GM23338 (cell line): ENCODE measurements around the gene DNAJA1. TPM values are rescaled to one million over a fixed set of nuclear protein-coding genes. Genes with fewer than 3 reads are reported as not detected.

Experiments
- ATAC-seq: fragments of 200-7000 bp; cut with Tn5 transposase; 3 replicates; pipeline ENCODE4 v1.9.1; 2020
- DNase-seq: peaks from one replicate; pipeline ENCODE4 v3.0.0-alpha.2; 2015; ENCODE audit warnings: low spot score
- H2AFZ ChIP-seq: fragments of 200-600 bp; sonication (generic); 2 replicates; pipeline ENCODE4 v1.8.0; 2016; ENCODE audit warnings: antibody characterized with exemption, mild to moderate bottlenecking, moderate library complexity
- H3F3A ChIP-seq: fragments of 200-600 bp; sonication (generic); replicated peaks from 2 replicates; pipeline ENCODE4 v1.8.0; 2017; ENCODE audit warnings: antibody characterized with exemption, mixed run types, low read depth
- H3K27ac ChIP-seq: fragments of 200-600 bp; sonication (generic); 2 replicates; pipeline ENCODE4 v1.6.1; 2016; ENCODE audit warnings: low read depth
- H3K27me3 ChIP-seq: fragments of 200-600 bp; sonication (generic); 2 replicates; pipeline ENCODE4 v1.8.0; 2016; ENCODE audit warnings: mild to moderate bottlenecking, mixed run types, moderate library complexity; ENCODE audit not compliant: insufficient read depth
- H3K36me3 ChIP-seq: fragments of 200-600 bp; sonication (generic); 2 replicates; pipeline ENCODE4 v1.8.0; 2016; ENCODE audit warnings: mild to moderate bottlenecking; ENCODE audit not compliant: insufficient read depth
- H3K4me1 ChIP-seq: fragments of 200-600 bp; sonication (generic); 2 replicates; pipeline ENCODE4 v1.8.0; 2016; ENCODE audit warnings: mild to moderate bottlenecking, moderate library complexity; ENCODE audit not compliant: insufficient read depth
- H3K4me2 ChIP-seq: fragments of 200-600 bp; sonication (generic); 2 replicates; pipeline ENCODE4 v1.7.1; 2017; ENCODE audit warnings: mixed run types
- H3K4me3 ChIP-seq: fragments of 200-600 bp; sonication (generic); 2 replicates; pipeline ENCODE4 v1.6.1; 2016; ENCODE audit warnings: mixed run types
- H3K79me2 ChIP-seq: fragments of 200-600 bp; sonication (generic); replicated peaks from 2 replicates; pipeline ENCODE4 v1.8.0; 2017; ENCODE audit warnings: mild to moderate bottlenecking; ENCODE audit not compliant: insufficient read depth
- H3K9me2 ChIP-seq: fragments of 200-600 bp; sonication (generic); 2 replicates; pipeline ENCODE4 v1.8.0; 2017; ENCODE audit not compliant: insufficient read depth
- H4K20me1 ChIP-seq: fragments of 200-600 bp; sonication (generic); replicated peaks from 2 replicates; pipeline ENCODE4 v1.8.0; 2017; ENCODE audit warnings: mild to moderate bottlenecking; ENCODE audit not compliant: insufficient read depth
- H3K27ac Mint-ChIP-seq: 2 replicates; pipeline ENCODE4 v1.8.0; 2020; ENCODE audit warnings: inconsistent platforms, mild to moderate bottlenecking, moderate library complexity, mixed read lengths
- H3K27me3 Mint-ChIP-seq: 3 replicates; pipeline ENCODE4 v1.8.0; 2022; ENCODE audit warnings: low read depth, mild to moderate bottlenecking, moderate library complexity, mixed read lengths, inconsistent platforms; ENCODE audit not compliant: insufficient read depth, poor library complexity
- H3K36me3 Mint-ChIP-seq: 3 replicates; pipeline ENCODE4 v1.8.0; 2021; ENCODE audit warnings: low read depth, mild to moderate bottlenecking, inconsistent platforms, moderate library complexity, mixed read lengths
- H3K4me1 Mint-ChIP-seq: 3 replicates; pipeline ENCODE4 v1.8.0; 2020; ENCODE audit warnings: mild to moderate bottlenecking, inconsistent platforms, mixed read lengths
- H3K4me3 Mint-ChIP-seq: 3 replicates; pipeline ENCODE4 v1.8.0; 2021; ENCODE audit warnings: moderate library complexity, mild to moderate bottlenecking, inconsistent platforms, mixed read lengths
- H3K9me3 Mint-ChIP-seq: 3 replicates; pipeline ENCODE4 v1.8.0; 2020; ENCODE audit warnings: moderate library complexity, mild to moderate bottlenecking, inconsistent platforms, mixed read lengths
- CREB1 ChIP-seq: fragments of 250-450 bp; sonication (Bioruptor Pico); IDR thresholded peaks from 2 replicates; pipeline ENCODE4 v1.5.0; 2020; ENCODE audit warnings: low read depth, mild to moderate bottlenecking, moderate library complexity
- EZH2 ChIP-seq: fragments of 200-600 bp; sonication (generic); IDR thresholded peaks from one replicate; pipeline ENCODE4 v1.8.0; 2017; ENCODE audit warnings: antibody characterized with exemption, mild to moderate bottlenecking, low read depth; ENCODE audit not compliant: unreplicated experiment
- EZH2phosphoT487 ChIP-seq: fragments of 200-600 bp; sonication (generic); IDR thresholded peaks from one replicate; pipeline ENCODE4 v1.8.1; 2018; ENCODE audit warnings: antibody characterized with exemption; ENCODE audit not compliant: unreplicated experiment
- JUNB ChIP-seq: IDR thresholded peaks from one replicate; pipeline ENCODE4 v1.6.1; 2016; ENCODE audit warnings: antibody characterized with exemption; ENCODE audit not compliant: unreplicated experiment
- NANOG ChIP-seq: IDR thresholded peaks from 2 replicates; pipeline ENCODE4 v1.6.1; 2016; ENCODE audit warnings: antibody characterized with exemption, borderline replicate concordance
- POLR2AphosphoS5 ChIP-seq: IDR thresholded peaks from 2 replicates; pipeline ENCODE4 v1.6.1; 2016; ENCODE audit warnings: antibody characterized with exemption, low read depth
- STAT1 ChIP-seq: IDR thresholded peaks from one replicate; pipeline ENCODE4 v1.6.1; 2016; ENCODE audit warnings: antibody characterized with exemption; ENCODE audit not compliant: unreplicated experiment
- ZNF114 ChIP-seq: fragments of 250-450 bp; sonication (Bioruptor Pico); IDR thresholded peaks from 2 replicates; pipeline ENCODE4 v1.5.0; 2020; ENCODE audit warnings: mild to moderate bottlenecking, moderate library complexity
- ZNF331 ChIP-seq: fragments of 250-450 bp; sonication (Bioruptor Pico); IDR thresholded peaks from 2 replicates; pipeline ENCODE4 v1.5.0; 2020; ENCODE audit warnings: low read depth, mild to moderate bottlenecking, moderate library complexity
- polyA plus RNA-seq: library from polyadenylated mRNA; unstranded; fragments of >200 nt; fragmentation: Nextera tagmentation; extraction: Ambion mirVana; gene quantifications from 2 replicates; pipeline ENCODE4 v1.2.1, GENCODE V29; 2016
- total RNA-seq: library from RNA; depleted of rRNA; stranded (reverse); fragments of >200 nt; shearing (Covaris generic); gene quantifications from 2 replicates; pipeline ENCODE4 v1.2.3, GENCODE V29; 2014
- TF ChIP-seq, protein P1 (sequence below): IDR thresholded peaks from one replicate; pipeline ENCODE4 v1.6.1; 2018; ENCODE audit warnings: antibody characterized with exemption; ENCODE audit not compliant: unreplicated experiment
- TF ChIP-seq, protein P2 (sequence below): IDR thresholded peaks from 2 replicates; pipeline ENCODE4 v1.6.1; 2016; ENCODE audit warnings: antibody characterized with exemption
- TF ChIP-seq, protein P3 (sequence below): fragments of 250-450 bp; sonication (Bioruptor Pico); IDR thresholded peaks from 2 replicates; pipeline ENCODE4 v1.5.0; 2020; ENCODE audit warnings: mild to moderate bottlenecking, moderate library complexity
- TF ChIP-seq, protein P4 (sequence below), 2 experiments: fragments of 200-600 bp in 1 of 2; sonication (generic) in 1 of 2; conservative IDR thresholded peaks; 2 replicates each; pipeline versions ENCODE4 v1.5.1 to v1.6.1; 2016 to 2017; ENCODE audit warnings: antibody characterized with exemption in 2 of 2, low read depth in 2 of 2, mild to moderate bottlenecking in 2 of 2, moderate library complexity in 1 of 2

DNAJA1 gene
- total and polyA plus RNA-seq, 2 experiments from 2014 or later: 95.4 to 115 TPM

DNA sequence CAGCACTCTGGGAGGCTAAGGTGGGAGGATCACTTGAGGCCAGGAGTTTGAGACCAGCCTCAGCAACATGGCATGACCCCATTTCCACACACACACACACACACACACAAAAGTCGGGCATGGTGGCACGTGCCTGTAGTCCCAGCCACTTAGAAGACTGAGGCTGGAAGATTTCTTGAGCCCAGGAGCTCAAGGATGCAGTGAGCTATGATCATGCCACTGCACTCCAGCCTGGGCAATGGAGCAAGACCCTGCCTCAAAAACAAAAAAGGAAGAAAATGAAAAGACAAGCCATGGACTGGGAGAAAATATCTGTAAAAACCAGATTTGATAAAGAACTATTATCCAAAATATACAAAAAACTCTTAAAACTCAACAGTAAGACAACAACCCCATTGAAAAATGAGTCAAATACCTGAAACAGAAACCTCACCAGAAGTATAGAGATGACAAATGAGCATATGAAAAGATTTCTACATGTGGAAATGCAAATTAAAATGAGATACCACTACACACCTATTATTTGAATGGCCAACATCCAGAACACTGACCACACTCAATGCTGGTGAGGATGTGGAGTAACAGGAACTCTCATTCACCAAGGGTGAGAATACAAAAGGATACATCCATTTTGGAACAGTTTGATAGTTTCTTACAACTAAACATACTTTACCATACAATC is 24.7 kb downstream of the DNAJA1 start:
- H3K36me3 Mint-ChIP-seq: peaks cover 44% of the 10 kb centered on the region

More for the DNA sequence above, 24.7 kb downstream of the DNAJA1 start:
- Mint-ChIP-seq H3K27me3 (no peaks in the 10 kb centered on the region), H3K9me3 (no peaks in the 10 kb centered on the region), H3K27ac (no peak overlapping the region), H3K4me1 (peaks cover 4% of the 10 kb centered on the region), H3K4me3 (no peak overlapping the region)
- TF ChIP-seq, protein P1, sequence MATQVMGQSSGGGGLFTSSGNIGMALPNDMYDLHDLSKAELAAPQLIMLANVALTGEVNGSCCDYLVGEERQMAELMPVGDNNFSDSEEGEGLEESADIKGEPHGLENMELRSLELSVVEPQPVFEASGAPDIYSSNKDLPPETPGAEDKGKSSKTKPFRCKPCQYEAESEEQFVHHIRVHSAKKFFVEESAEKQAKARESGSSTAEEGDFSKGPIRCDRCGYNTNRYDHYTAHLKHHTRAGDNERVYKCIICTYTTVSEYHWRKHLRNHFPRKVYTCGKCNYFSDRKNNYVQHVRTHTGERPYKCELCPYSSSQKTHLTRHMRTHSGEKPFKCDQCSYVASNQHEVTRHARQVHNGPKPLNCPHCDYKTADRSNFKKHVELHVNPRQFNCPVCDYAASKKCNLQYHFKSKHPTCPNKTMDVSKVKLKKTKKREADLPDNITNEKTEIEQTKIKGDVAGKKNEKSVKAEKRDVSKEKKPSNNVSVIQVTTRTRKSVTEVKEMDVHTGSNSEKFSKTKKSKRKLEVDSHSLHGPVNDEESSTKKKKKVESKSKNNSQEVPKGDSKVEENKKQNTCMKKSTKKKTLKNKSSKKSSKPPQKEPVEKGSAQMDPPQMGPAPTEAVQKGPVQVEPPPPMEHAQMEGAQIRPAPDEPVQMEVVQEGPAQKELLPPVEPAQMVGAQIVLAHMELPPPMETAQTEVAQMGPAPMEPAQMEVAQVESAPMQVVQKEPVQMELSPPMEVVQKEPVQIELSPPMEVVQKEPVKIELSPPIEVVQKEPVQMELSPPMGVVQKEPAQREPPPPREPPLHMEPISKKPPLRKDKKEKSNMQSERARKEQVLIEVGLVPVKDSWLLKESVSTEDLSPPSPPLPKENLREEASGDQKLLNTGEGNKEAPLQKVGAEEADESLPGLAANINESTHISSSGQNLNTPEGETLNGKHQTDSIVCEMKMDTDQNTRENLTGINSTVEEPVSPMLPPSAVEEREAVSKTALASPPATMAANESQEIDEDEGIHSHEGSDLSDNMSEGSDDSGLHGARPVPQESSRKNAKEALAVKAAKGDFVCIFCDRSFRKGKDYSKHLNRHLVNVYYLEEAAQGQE: no peak
- TF ChIP-seq, protein P2, sequence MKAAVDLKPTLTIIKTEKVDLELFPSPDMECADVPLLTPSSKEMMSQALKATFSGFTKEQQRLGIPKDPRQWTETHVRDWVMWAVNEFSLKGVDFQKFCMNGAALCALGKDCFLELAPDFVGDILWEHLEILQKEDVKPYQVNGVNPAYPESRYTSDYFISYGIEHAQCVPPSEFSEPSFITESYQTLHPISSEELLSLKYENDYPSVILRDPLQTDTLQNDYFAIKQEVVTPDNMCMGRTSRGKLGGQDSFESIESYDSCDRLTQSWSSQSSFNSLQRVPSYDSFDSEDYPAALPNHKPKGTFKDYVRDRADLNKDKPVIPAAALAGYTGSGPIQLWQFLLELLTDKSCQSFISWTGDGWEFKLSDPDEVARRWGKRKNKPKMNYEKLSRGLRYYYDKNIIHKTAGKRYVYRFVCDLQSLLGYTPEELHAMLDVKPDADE: no peak
- TF ChIP-seq, protein P3, sequence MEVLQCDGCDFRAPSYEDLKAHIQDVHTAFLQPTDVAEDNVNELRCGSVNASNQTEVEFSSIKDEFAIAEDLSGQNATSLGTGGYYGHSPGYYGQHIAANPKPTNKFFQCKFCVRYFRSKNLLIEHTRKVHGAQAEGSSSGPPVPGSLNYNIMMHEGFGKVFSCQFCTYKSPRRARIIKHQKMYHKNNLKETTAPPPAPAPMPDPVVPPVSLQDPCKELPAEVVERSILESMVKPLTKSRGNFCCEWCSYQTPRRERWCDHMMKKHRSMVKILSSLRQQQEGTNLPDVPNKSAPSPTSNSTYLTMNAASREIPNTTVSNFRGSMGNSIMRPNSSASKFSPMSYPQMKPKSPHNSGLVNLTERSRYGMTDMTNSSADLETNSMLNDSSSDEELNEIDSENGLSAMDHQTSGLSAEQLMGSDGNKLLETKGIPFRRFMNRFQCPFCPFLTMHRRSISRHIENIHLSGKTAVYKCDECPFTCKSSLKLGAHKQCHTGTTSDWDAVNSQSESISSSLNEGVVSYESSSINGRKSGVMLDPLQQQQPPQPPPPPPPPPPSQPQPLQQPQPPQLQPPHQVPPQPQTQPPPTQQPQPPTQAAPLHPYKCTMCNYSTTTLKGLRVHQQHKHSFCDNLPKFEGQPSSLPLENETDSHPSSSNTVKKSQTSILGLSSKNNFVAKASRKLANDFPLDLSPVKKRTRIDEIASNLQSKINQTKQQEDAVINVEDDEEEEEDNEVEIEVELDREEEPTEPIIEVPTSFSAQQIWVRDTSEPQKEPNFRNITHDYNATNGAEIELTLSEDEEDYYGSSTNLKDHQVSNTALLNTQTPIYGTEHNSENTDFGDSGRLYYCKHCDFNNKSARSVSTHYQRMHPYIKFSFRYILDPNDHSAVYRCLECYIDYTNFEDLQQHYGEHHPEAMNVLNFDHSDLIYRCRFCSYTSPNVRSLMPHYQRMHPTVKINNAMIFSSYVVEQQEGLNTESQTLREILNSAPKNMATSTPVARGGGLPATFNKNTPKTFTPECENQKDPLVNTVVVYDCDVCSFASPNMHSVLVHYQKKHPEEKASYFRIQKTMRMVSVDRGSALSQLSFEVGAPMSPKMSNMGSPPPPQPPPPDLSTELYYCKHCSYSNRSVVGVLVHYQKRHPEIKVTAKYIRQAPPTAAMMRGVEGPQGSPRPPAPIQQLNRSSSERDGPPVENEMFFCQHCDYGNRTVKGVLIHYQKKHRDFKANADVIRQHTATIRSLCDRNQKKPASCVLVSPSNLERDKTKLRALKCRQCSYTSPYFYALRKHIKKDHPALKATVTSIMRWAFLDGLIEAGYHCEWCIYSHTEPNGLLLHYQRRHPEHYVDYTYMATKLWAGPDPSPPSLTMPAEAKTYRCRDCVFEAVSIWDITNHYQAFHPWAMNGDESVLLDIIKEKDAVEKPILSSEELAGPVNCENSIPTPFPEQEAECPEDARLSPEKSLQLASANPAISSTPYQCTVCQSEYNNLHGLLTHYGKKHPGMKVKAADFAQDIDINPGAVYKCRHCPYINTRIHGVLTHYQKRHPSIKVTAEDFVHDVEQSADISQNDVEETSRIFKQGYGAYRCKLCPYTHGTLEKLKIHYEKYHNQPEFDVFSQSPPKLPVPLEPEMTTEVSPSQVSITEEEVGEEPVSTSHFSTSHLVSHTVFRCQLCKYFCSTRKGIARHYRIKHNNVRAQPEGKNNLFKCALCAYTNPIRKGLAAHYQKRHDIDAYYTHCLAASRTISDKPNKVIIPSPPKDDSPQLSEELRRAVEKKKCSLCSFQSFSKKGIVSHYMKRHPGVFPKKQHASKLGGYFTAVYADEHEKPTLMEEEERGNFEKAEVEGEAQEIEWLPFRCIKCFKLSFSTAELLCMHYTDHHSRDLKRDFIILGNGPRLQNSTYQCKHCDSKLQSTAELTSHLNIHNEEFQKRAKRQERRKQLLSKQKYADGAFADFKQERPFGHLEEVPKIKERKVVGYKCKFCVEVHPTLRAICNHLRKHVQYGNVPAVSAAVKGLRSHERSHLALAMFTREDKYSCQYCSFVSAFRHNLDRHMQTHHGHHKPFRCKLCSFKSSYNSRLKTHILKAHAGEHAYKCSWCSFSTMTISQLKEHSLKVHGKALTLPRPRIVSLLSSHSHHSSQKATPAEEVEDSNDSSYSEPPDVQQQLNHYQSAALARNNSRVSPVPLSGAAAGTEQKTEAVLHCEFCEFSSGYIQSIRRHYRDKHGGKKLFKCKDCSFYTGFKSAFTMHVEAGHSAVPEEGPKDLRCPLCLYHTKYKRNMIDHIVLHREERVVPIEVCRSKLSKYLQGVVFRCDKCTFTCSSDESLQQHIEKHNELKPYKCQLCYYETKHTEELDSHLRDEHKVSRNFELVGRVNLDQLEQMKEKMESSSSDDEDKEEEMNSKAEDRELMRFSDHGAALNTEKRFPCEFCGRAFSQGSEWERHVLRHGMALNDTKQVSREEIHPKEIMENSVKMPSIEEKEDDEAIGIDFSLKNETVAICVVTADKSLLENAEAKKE: no peak
- TF ChIP-seq STAT1 (no peak), NANOG (no peak), EZH2phosphoT487 (no peak), ZNF114 (CRISPR knock-in tag) (no peak), JUNB (no peak), CREB1 (CRISPR knock-in tag) (no peak), EZH2 (no peak), POLR2AphosphoS5 (no peak), ZNF331 (CRISPR knock-in tag) (no peak)
- TF ChIP-seq, protein P4, sequence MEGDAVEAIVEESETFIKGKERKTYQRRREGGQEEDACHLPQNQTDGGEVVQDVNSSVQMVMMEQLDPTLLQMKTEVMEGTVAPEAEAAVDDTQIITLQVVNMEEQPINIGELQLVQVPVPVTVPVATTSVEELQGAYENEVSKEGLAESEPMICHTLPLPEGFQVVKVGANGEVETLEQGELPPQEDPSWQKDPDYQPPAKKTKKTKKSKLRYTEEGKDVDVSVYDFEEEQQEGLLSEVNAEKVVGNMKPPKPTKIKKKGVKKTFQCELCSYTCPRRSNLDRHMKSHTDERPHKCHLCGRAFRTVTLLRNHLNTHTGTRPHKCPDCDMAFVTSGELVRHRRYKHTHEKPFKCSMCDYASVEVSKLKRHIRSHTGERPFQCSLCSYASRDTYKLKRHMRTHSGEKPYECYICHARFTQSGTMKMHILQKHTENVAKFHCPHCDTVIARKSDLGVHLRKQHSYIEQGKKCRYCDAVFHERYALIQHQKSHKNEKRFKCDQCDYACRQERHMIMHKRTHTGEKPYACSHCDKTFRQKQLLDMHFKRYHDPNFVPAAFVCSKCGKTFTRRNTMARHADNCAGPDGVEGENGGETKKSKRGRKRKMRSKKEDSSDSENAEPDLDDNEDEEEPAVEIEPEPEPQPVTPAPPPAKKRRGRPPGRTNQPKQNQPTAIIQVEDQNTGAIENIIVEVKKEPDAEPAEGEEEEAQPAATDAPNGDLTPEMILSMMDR (conservative IDR thresholded peaks at IDR 0.05; ENCODE audit: low read depth in 2 of 2): no peak
- Histone ChIP-seq H2AFZ (no peak overlapping the region), H3K4me1 (no peaks in the 10 kb centered on the region), H3K79me2 (no peaks in the 10 kb centered on the region; the same call in 1 of the 2 replicates), H3K27ac (no peak overlapping the region), H3K9me2 (no peaks in the 10 kb centered on the region), H3F3A (no peaks in the 10 kb centered on the region), H3K36me3 (peaks cover 27% of the 10 kb centered on the region), H3K4me3 (no peak overlapping the region), H3K4me2 (no peak overlapping the region), H3K27me3 (no peaks in the 10 kb centered on the region), H4K20me1 (no peaks in the 10 kb centered on the region; the same call in 1 of the 2 replicates)
- no peak for DNase-seq
- ATAC-seq: no peak
